Renal pelvis (tissue), 4 donors: ENCODE measurements around the gene UGT2B7. TPM values are rescaled to one million over a fixed set of nuclear protein-coding genes. Genes with fewer than 3 reads are reported as not detected.
"Not testable (repeated sequence)": the region's sequence is repeated elsewhere in the genome, so short reads cannot be mapped to it uniquely, and the experiment has no call there.

ENCODE experiments used
- DNase-seq: peaks from one replicate; pipeline ENCODE4 v3.0.0-alpha.2; 2013
- polyA plus RNA-seq, 3 donors: library from polyadenylated mRNA; unstranded; fragments of 120-200 nt; gene quantifications; one replicate each; pipeline ENCODE4 v1.2.1, GENCODE V29; 2013; ENCODE audit not compliant: insufficient read length in 3 of 3

UGT2B7 gene
- polyA plus RNA-seq, 3 donors = 78.0 to 102 (median 87.8) TPM

DNA sequence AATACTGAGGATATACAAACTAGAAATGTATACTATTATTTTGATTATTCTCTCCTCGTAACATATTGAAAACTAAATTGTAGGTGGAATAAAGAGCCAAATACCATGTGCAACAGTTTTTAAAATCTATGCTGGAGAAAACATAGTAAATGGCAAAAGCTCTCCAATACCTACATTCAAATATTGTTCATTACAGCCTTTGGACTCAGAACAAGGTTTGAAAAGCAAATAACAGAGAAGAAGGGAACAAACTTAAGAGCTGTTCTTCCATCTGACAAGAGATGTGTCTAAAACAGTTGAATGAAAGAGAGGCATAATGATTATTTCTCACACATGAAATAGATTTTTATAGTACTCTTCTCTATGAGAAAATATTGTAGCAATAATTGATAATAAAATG is 25.0 kb upstream of the UGT2B7 start:
- no peak for DNase-seq

DNA sequence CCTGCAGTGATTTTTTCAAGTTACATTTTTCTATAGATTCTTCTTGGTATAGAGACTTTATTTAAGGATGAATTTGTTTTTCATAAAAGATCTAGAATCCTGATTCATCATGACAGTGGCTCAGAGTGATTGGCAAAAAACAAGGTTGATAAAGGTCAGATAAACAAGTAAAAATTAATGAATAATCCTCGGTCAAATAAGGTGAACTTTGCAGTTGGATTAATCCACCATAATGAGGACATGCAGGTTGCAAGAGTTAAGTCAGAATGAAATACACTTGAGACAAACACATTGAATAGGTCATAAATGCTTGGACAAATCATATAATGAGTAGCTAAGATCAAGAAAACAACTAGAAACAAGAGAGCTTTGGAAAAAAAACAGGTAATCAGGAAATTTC is 22.9 kb upstream of the UGT2B7 start:
- no peak for DNase-seq

DNA sequence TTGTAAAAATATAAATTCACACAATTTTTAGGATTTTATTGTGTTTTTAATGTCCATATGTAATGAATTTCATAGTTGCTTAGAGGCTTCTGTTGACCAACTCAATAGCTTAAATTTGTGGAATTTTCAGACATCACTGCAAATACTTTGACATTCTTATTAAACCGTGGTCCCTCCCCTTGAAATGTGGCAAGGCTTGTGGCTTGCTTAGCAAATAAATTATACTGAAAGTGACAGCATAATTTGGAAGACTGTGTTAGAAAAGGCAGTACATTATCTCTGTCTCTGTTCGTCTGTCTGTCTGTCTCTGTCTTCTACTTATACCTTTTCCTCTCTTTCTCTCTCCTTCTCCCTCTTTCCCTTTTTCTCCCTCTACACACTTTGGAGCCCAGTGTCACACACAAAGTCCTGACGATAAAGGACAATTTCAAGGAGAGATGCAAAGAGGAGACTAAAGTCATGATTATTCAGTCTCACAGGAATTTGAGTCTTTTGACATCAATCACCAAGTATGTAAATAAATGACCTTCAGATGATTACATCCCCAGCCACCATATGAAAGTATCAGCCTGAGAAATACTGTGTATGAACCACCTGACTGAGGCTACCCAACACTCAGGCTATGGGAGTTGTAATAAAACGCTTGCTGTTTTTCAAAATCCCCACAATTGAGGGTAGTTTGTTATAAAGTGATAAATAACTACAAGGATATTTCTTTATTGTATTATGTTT is 21.0 kb upstream of the UGT2B7 start:
- no peak for DNase-seq

DNA sequence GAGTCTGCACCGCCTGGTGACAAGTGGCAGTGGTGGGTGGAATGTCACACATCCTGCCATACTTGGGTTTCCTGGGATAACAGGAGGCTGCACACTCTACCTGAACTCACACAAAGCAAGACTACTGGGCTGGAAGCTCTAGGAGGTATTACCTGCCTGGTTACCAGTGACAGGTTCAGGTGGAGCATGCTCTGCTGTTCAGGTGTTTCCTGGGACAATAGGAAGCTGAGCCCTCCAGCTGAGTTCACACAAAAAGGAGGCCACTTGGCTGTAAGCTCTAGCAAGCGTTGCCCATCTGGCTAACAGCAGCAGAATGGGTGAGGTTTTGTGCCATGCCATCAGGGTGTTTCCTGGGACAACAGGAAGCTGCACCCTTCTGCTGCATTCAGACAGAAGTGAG is 17.4 kb upstream of the UGT2B7 start:
- no peak for DNase-seq

DNA sequence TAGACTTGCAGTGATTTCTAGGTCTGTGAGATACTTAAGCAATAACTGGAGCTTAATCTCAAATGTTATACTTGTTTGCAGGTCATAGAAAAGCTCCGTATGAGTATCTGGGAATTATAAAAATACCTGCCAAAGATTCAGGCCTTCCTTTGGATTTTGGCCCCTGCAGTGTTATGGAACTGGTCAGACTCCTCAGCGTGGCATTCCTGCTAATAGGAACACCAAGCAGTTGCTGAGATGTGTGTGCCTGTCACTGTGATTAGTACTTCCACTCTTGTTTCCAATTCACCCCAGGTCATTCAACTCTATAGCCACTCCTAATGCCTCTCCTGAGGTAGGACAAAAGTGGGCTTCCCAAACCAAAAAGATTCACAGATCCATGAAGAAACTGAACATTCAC is 7.8 kb upstream of the UGT2B7 start:
- DNase-seq = no peak

DNA sequence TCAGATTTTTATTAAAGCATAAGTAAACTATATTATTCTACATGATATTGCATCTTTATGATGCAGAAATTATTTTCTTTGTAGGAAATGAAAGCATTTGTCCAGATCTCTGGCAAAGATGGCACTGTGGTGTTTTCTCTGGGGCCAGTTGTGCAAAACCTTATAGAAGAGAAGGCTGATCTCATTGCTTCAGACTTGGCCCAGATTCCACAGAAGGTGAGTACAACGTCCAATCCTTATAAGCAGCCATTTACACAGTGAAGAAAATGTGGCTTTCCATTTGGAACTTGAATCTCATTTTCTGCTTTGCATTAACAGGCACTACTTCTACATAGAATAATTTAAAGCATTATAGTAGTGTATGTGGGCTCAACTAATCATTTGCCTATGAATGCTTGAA is 6.9 kb upstream of the UGT2B7 start:
- no peak for DNase-seq

DNA sequence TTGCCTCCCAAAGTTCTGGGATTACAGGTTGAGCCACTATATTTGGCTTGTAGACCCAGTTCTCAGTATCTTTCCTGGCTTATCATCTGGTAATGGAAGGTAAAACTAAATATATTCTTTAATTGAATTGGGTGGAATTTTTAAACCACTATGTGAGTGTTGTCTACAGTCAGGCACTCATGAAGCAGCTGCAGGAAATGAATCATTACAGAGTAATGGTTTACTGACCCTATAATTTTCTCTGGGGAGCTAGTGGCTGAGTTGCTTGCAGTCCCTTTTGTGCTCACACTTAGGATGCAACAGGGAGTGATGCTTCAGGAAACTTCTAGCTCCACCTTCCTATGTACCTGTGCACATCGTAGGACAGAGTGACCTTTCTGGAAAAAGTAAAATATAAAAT is 4.1 kb upstream of the UGT2B7 start:
- DNase-seq = no peak

DNA sequence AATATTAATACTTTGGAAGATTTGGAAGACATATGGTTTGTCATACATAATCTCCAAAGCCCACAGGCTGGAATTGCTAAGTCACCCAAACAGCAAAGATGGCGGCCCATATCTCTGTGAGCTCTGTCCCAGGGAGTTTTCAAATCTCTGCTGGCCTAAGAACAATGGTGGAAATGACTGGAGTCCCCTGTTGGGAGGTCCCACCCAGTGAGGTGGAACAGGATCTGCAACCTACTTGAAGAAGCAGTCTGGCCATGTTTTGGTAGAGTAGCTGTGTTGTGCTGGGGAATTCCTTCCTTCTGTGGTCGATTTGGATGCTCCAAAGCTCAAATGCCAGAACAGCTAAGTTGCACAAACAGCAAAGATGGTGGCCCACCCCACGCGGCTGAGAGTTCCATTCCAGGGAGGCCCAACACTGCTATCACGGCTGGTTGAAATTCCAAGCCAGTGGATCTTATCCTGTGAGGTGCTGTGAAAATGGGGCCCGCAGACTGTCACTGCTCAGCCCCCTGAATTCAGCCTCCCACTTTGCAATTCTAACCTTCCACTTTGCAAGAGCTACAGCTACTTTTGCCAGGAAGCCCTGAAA is 3.2 kb upstream of the UGT2B7 start:
- no peak for DNase-seq

DNA sequence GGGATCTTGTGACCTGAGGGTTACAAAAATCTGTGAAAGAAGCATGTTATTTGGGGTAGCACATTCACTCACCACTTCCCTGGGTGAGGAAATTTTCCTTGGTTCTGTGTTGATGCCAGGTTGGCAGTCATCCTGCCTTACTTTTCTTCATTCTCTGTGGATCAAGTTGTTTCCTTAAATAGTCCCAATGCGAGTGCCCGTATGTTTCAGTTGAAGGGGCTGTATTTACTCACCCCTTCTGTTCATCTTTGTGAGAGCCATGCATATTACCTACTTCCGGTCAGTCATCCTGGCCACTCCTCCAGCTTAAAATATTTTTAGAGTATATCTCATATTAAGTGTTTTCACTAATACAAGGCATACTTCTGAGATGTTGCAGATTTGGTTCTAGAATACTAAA is 2.6 kb upstream of the UGT2B7 start:
- DNase-seq = no peak

DNA sequence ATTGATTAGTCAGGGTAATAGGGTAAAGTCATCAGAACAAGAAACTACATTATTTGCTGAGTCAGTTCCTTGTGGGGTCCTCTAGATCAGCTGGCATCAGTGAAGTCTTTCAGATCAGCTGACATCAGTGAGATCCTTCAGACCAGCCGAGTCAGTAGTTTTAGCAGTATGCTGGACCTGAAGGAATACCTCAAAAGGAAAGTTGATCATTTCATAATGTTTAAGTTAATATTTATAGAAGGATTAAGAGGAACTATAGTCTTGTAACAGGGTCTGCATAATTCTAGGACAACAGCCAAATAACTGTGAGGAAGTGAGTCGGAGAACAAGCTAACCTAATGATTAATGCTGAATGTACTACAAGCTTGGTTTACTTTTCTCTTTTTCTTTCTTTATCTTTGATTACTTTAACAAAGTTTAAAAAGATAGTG is 958 bp upstream of the UGT2B7 start:
- DNase-seq = peak; percentile 5

DNA sequence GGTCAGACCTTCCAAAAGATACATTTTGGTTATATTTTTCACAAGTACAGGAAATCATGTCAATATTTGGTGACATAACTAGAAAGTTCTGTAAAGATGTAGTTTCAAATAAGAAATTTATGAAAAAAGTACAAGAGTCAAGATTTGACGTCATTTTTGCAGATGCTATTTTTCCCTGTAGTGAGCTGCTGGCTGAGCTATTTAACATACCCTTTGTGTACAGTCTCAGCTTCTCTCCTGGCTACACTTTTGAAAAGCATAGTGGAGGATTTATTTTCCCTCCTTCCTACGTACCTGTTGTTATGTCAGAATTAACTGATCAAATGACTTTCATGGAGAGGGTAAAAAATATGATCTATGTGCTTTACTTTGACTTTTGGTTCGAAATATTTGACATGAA is 536 bp downstream of the UGT2B7 start:
- DNase-seq = no peak

DNA sequence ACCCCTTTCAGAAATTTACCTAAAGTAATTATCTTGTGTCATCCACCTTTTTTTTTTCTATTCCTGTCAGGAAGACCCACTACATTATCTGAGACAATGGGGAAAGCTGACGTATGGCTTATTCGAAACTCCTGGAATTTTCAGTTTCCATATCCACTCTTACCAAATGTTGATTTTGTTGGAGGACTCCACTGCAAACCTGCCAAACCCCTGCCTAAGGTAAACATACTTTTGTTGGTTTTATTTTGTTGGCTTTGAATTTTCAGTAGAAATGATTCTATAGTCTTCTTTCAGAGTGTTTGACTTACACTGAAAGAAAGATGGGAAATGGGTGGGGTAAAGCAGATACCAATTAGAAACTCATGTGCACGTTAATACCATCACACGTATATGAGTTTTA is 2.2 kb downstream of the UGT2B7 start:
- DNase-seq = no peak

DNA sequence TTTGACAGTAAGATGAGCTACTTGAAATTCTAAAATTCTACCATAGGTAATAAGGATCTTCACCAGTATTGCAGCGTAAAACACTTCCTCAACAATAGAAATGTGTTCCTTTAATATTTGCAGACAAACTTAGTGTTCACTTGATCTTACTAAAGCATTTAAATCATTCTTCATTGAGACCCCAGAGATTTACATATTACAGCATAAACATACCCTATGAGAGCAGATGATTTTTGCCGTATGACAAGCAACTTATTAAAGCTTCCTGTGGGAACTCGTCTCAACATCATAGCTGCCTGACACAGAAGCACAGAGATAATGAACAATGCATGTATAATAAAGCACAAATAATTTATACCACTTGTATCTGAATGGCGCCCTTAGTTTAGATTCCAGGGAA is 3.6 kb downstream of the UGT2B7 start:
- no peak for DNase-seq

DNA sequence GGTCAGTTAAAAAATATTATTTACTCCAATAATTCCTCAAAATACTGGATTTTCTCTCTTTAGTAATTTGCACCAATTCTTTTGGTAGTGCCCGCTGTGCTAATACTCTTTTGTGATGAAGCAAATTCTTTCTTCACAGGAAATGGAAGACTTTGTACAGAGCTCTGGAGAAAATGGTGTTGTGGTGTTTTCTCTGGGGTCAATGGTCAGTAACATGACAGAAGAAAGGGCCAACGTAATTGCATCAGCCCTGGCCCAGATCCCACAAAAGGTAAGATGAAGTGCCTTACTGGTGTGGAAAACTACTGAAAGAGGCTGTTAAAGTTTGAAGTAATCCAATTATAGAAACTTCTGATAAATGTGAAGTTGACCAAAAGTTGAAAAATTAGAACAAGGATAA is 6.4 kb downstream of the UGT2B7 start:
- not testable (repeated sequence) for DNase-seq

DNA sequence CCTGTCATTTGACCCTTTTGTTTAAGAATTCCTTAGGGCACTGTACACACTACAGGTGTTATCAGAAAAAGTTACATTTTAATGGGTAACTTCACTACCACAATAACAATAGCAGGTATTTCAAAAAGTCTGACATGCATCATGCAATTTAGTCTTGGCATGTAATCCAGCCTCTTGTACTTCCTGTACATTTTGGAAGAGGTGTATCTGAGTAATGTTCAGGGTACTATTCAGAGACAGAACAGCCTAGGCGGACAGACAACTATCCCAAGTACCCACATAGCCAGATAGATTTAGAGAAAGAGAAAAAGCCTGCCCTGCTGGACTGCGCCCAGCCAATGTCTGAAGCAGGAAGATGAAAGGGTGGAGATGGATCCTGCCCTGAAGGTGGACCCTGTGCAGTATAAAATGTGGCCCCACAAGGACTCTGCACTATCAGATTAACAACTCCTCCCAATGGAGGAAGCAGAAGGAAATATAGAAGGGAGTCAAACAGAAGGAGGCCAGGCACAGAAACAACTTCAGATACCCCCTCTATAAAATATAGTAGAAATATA is 8.5 kb downstream of the UGT2B7 start:
- no peak for DNase-seq

DNA sequence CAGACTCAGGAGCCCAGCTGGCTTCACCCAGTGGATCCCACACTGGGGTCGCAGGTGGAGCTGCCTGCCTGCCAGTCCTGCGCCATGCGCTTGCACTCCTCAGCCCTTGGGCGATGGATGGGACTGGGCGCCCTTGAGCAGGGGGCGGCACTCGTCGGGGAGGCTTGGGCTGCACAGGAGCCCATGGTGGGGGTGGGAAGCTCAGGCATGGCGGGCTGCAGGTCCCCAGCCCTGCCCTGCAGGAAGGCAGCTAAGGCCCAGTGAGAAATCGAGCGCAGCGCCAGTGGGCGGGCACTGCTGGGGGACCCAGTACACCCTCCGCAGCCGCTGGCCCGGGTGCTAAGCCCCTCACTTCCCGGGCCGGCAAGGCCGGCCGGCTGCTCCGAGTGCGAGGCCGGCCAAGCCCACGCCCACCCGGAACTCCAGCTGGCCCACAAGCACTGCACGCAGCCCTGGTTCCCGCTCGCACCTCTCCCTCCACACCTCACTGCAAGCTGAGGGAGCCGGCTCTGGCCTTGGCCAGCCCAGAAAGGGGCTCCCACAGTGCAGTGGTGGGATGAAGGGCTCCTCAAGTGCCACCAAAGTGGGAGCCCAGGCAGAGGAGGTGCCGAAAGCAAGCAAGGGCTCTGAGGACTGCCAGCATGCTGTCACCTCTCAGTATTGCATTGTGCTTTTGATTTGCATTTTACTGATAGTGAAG is 19.0 kb downstream of the UGT2B7 start:
- not testable (repeated sequence) for DNase-seq

DNA sequence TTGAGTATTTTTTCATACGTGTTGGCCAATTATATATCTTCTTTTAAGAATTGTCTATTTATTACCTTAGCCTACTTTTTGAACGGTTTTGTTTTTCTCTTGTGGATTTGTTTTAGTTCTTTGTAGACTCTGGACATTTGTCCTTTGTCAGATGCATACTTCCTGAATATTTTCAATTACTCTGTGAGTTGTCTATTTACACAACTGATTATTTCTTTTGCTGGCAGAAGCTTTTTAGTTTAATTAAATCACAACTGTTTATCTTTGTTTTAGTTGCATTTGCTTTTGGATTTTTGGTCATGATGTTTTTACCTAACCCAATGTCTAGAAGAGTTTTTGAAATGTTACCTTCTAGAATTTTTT is 19.6 kb downstream of the UGT2B7 start:
- DNase-seq = no peak

DNA sequence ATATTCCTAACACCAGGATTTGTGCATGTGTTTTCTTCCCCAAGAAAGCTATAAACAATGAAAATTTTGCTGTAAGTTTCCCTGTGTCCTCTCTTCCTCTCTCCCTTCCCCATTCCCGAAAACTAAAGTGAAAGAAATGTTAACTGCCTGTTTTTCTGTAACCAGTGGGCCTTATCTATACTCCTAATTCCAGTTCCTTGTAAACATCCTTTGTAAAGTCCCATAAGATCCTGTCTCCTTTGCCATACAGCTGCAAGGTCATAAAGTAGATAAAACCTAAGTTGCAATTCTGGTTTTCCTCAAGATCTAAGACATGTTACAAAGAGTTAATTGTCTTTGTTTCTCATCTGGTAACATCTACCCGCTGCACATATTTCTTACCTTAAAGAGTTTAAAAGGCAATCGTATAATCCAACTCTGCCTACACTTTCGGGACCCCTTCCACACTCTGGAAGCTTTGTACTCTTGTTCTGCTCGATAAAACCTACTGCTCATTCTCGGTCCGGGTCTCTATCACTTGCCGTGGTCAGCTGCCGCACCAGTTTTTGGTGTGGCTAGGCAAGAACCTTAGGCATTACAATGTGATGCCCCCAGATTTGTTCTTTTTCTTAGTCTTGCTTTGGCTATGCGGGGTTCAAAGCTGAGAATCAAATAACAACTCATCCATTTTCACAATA is 20.5 kb downstream of the UGT2B7 start:
- DNase-seq = no peak

DNA sequence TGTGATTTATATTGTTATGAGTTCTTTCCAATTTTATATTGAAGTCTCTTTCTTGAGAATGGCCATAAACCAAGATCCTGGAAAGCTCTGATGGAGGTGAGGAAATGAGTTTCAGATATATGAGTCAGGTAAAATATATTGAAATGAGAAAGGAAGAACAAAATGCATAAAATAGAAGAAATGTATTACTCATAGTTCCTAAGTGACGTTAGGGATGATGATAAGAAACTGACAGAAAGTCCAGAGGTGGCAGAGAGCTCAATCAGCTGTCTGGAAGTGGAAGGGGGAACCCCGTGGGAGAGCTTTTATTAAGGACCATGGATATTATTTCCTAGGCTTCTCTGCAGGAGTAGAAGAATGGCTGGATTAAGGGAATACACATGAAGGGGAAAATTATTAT is 24.6 kb downstream of the UGT2B7 start:
- no peak for DNase-seq

DNA sequence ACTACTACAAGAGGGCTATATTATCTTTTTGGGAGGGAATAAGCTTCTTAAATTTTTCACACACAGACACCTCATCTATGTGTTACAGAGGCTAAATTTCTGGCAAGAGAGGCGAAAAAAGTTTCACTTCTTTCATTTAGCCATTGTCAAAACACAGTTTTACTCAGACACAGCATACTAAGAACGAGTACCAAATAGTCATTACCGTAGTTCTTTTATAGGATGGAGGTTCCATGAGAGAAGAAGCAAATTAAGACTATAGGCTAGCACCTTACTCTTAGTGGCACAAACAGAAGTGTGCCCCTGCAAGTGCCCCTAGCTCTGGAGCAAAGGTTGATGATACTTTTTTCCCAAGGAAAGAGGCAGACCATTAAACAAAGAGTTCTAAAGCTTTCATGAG is 26.2 kb downstream of the UGT2B7 start:
- no peak for DNase-seq

DNA sequence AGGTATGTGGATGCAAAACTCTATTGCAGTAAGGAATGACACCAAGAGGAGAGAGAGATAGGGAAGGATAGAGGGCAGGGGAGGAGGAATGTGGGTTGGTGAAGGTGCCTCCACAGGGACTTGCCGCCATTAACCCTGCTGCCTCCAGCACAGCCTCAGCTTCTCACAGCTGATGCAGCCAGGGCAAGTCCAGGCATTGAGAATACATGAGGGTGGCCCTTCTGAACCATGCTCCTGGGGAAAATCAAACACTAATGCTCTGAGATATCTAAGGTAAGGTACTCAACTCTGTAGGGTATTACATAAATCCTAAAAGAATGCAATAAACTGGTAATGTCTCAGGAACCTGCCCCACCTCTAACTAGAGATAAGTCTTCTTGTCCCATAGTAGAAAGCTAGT is 28.7 kb downstream of the UGT2B7 start:
- DNase-seq = no peak

DNA sequence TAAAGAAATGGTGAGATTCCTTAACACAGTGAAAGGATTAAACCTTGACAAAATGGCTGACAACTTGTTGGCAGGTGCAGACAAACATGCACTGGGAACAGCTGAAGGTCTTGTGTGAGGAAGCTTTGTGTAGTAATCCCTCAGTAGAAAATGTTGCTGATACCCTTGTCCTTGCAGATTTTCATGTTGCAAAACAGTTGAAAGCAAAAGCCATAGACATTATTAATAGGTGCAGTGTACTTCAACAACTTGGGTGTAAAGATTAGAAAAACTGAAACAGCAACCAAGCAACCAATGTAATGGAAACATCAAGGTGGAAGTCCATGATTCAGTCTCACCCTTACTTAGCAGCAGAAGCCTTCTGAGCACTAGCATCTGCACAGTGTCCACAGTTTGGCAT is 29.8 kb downstream of the UGT2B7 start:
- DNase-seq = no peak

DNA sequence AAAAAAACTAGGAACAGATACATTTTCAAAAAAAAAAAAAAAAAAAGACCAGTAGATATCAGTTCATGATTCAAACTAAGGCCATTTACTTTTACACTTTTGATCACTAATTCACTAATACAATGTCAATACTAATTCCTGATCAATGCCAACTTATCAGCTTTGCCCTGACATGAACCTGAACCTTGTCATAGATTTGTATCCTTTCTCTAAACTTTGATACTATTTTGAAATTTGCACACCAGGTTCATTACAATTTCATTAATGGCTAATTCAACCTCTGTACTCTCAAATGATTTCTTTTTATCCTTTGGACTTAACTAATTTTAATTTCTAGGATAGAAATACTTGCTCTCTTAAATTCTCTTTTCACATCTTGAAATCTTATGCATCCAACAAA is 37.7 kb downstream of the UGT2B7 start:
- DNase-seq = no peak
